ENCODE data around the gene PPP1CB.

Gene PPP1CB

GRCh38 chr2:28824207-28824606 is 72.6 kb downstream of the PPP1CB start:
- no peak overlapping the region for H3K4me3 ChIP-seq (ENCODE audit: low read depth, low read length)
- no peak for TF ChIP-seq CTCF (IDR thresholded peaks at IDR 0.05; ENCODE audit: borderline replicate concordance, insufficient read depth, low read depth, low read length)

GRCh38 chr2:28824870-28825269 is 73.2 kb downstream of the PPP1CB start:
- TF ChIP-seq CTCF (IDR thresholded peaks at IDR 0.05; ENCODE audit: borderline replicate concordance, insufficient read depth, low read depth, low read length) = no peak
- no peak overlapping the region for H3K4me3 ChIP-seq (ENCODE audit: low read depth, low read length)

- TF ChIP-seq CTCF (IDR thresholded peaks at IDR 0.05; ENCODE audit: borderline replicate concordance, insufficient read depth, low read depth, low read length) = no peak
- H3K4me3 ChIP-seq (ENCODE audit: low read depth, low read length) = no peak overlapping the region
Measured at GRCh38 chr2:28828382-28828781, 76.8 kb downstream of the PPP1CB start.

GRCh38 chr2:28833740-28834470 is 82.3 kb downstream of the PPP1CB start:
- no peak overlapping the region for H3K4me3 ChIP-seq (ENCODE audit: low read depth, low read length)
- no peak for TF ChIP-seq CTCF (IDR thresholded peaks at IDR 0.05; ENCODE audit: borderline replicate concordance, insufficient read depth, low read depth, low read length)

GRCh38 chr2:28835781-28836180 is 84.2 kb downstream of the PPP1CB start:
- no peak overlapping the region for H3K4me3 ChIP-seq (ENCODE audit: low read depth, low read length)
- TF ChIP-seq CTCF (IDR thresholded peaks at IDR 0.05; ENCODE audit: borderline replicate concordance, insufficient read depth, low read depth, low read length) = no peak

DNA sequence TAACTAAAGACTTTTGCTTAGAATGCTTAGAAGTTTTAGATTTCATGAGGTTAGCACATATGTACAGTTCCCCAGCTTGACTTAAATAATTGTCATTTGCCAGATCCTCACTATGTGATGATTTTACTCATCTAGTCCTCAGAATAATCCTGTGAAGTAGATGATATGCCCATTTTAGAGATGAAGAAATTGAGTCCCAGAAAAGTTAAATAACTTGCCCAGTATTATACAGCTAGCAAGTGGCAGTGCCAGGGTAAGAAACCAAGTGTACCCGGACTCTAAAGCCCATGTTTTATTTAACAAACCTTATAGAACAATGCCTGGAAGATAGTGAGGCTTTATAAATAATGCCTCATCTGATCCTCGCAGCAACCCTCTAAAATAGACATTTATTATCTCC is 87.3 kb downstream of the PPP1CB start:
- TF ChIP-seq CTCF (IDR thresholded peaks at IDR 0.05; ENCODE audit: borderline replicate concordance, insufficient read depth, low read depth, low read length) = no peak
- no peak overlapping the region for H3K4me3 ChIP-seq (ENCODE audit: low read depth, low read length)

- TF ChIP-seq CTCF (IDR thresholded peaks at IDR 0.05; ENCODE audit: borderline replicate concordance, insufficient read depth, low read depth, low read length) = no peak
Measured at GRCh38 chr2:28842042-28842441, 90.4 kb downstream of the PPP1CB start.

More at GRCh38 chr2:28842042-28842441, 90.4 kb downstream of the PPP1CB start:
- H3K4me3 ChIP-seq (ENCODE audit: low read depth, low read length) = no peak overlapping the region
